ENCODE data around the gene AOPEP.

AOPEP gene

DNA sequence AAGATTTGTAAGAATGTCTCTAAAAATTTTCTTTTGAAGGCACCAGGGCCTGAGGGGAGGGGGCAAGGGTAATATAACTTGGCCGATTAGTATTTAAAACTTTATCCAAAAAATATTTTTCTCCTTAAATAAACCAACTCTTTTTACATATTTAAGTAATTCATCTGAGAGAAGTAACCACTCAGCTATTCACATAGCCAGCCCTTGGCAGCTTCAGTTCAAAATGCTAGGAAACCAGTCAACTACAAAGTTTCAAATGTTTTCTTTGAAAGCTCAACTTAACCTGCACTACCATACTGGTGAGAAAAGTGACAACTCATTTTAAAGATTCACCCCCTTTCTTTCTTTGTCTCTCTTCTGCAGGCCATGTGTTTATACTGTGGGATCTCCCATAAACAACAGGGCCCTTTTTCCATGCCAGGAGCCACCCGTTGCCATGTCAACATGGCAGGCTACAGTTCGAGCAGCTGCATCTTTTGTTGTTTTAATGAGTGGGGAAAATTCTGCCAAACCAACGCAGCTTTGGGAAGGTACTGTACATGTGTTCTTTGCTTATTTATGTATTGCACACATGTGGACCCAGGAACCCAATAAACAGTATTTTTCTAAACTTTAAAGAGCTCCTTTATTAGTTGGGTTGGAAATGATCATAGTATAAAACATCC is 46.3 kb downstream of the AOPEP start:
- Histone ChIP-seq H3K36me3 (ENCODE audit: control insufficient read depth, insufficient read depth, low read length) (no peaks in the 10 kb centered on the region), H3K4me3 (replicated peaks; ENCODE audit: low read depth, low read length) (no peak overlapping the region), H3K27me3 (replicated peaks; ENCODE audit: control insufficient read depth, insufficient read depth, low read length) (no peaks in the 10 kb centered on the region)
- TF ChIP-seq, protein P1, sequence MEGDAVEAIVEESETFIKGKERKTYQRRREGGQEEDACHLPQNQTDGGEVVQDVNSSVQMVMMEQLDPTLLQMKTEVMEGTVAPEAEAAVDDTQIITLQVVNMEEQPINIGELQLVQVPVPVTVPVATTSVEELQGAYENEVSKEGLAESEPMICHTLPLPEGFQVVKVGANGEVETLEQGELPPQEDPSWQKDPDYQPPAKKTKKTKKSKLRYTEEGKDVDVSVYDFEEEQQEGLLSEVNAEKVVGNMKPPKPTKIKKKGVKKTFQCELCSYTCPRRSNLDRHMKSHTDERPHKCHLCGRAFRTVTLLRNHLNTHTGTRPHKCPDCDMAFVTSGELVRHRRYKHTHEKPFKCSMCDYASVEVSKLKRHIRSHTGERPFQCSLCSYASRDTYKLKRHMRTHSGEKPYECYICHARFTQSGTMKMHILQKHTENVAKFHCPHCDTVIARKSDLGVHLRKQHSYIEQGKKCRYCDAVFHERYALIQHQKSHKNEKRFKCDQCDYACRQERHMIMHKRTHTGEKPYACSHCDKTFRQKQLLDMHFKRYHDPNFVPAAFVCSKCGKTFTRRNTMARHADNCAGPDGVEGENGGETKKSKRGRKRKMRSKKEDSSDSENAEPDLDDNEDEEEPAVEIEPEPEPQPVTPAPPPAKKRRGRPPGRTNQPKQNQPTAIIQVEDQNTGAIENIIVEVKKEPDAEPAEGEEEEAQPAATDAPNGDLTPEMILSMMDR (IDR thresholded peaks at IDR 0.05; ENCODE audit: insufficient read depth, low read length, poor library complexity, severe bottlenecking) = no peak
- no peak for DNase-seq (ENCODE audit: extremely low read depth, insufficient read length)

DNA sequence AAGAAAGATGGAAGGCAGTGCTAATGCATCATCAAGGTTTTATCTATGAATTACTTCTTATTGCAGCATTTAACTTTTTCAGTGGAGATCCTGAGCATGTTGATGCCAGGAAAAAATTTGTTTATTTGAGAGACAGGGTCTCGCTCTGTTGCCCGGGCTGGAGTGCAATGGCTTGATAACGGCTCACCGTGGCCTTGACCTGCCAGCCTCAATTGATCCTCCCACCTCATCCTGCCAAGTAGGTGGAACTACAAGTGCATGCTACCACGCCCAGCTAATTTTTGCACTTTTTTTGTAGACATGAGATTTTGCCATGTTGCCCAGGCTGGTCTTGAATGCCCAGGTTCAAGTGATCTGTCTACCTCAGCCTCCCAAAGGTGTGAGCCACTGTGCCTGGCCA is 47.2 kb downstream of the AOPEP start:
- Histone ChIP-seq H3K27me3 (replicated peaks; ENCODE audit: control insufficient read depth, insufficient read depth, low read length) (no peaks in the 10 kb centered on the region), H3K36me3 (ENCODE audit: control insufficient read depth, insufficient read depth, low read length) (no peaks in the 10 kb centered on the region), H3K4me3 (replicated peaks; ENCODE audit: low read depth, low read length) (no peak overlapping the region)
- no peak for DNase-seq (ENCODE audit: extremely low read depth, insufficient read length)
- TF ChIP-seq, protein P1 (IDR thresholded peaks at IDR 0.05; ENCODE audit: insufficient read depth, low read length, poor library complexity, severe bottlenecking) = no peak

DNA sequence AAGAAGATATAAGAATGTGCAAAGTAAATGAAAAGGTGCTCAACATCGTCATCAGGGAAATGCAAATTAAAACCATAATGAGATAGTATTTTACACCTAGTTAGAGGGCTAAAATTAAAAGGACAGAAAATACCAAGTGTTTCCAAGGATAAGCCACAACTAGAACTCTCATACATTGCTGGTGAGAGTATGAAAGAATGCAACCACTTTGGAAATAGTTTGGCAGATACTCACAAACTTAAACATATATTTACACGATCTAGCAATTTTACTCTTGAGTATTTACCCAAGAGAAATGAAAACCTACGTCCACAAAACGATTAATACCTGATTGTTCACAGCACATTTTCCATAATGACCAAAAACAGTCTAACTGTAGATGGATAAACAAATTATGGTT is 51.5 kb downstream of the AOPEP start:
- DNase-seq (ENCODE audit: extremely low read depth, insufficient read length) = no peak
- Histone ChIP-seq H3K27me3 (replicated peaks; ENCODE audit: control insufficient read depth, insufficient read depth, low read length) (no peaks in the 10 kb centered on the region), H3K36me3 (ENCODE audit: control insufficient read depth, insufficient read depth, low read length) (no peaks in the 10 kb centered on the region), H3K4me3 (replicated peaks; ENCODE audit: low read depth, low read length) (no peak overlapping the region)
- TF ChIP-seq, protein P1 (IDR thresholded peaks at IDR 0.05; ENCODE audit: insufficient read depth, low read length, poor library complexity, severe bottlenecking) = no peak

DNA sequence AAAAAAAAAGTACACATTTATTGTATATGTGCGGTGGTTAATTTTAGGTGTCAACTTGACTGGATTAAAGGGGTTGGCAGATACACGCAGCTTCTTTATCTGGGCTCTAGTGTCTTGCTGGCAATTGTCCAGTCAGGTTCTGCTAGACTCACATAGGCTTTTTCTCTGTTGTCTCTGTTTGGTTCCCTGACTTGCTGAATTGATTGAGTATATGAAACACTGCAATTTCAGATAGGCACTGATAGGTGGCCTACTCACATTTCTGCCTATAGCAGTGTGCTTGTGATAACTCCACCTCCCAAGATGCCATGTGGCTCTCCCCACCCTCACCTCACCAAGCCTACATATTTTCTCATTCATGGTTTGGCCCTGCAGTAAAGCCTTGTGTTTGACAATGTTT is 52.5 kb downstream of the AOPEP start:
- H3K4me3 ChIP-seq (replicated peaks; ENCODE audit: low read depth, low read length) = no peak overlapping the region
- no peaks in the 10 kb centered on the region for H3K27me3 ChIP-seq (replicated peaks; ENCODE audit: control insufficient read depth, insufficient read depth, low read length)
- TF ChIP-seq, protein P1 (IDR thresholded peaks at IDR 0.05; ENCODE audit: insufficient read depth, low read length, poor library complexity, severe bottlenecking) = no peak
- no peak for DNase-seq (ENCODE audit: extremely low read depth, insufficient read length)
- H3K36me3 ChIP-seq (ENCODE audit: control insufficient read depth, insufficient read depth, low read length) = no peaks in the 10 kb centered on the region

- TF ChIP-seq, protein P1 (IDR thresholded peaks at IDR 0.05; ENCODE audit: insufficient read depth, low read length, poor library complexity, severe bottlenecking) = no peak
- DNase-seq (ENCODE audit: extremely low read depth, insufficient read length) = no peak
- Histone ChIP-seq H3K27me3 (replicated peaks; ENCODE audit: control insufficient read depth, insufficient read depth, low read length) (no peaks in the 10 kb centered on the region), H3K4me3 (replicated peaks; ENCODE audit: low read depth, low read length) (no peak overlapping the region), H3K36me3 (ENCODE audit: control insufficient read depth, insufficient read depth, low read length) (no peaks in the 10 kb centered on the region)
Measured at GRCh38 chr9:94779693-94780290, 53.3 kb downstream of the AOPEP start.

All from GM06990 (cell line).